SK-N-SH (cell line): ENCODE measurements around the gene GC. TPM values are rescaled to one million over a fixed set of nuclear protein-coding genes. Genes with fewer than 3 reads are reported as not detected.

Experiments used
- CTCF ChIA-PET: fragments of 300-600, 350-600 bp; formaldehyde crosslinking; extraction: SDS; loops from one replicate; lab custom pipeline; 2021; lab: Yijun Ruan, JAX
- POLR2A ChIA-PET: fragments of 350-600 bp; sonication (Branson Sonifier 250); formaldehyde crosslinking; extraction: SDS; loops from one replicate; lab custom pipeline; 2020; ENCODE audit warnings: antibody characterized with exemption, inconsistent platforms; lab: Yijun Ruan, JAX
- DNase-seq: peaks from one replicate; pipeline ENCODE4 v3.0.0; 2012
- H2AFZ ChIP-seq: fragments of 200-600 bp; sonication (generic); 2 replicates; pipeline ENCODE4 v1.8.1; 2016; ENCODE audit warnings: antibody characterized with exemption, mild to moderate bottlenecking, low read depth
- H3F3A ChIP-seq: fragments of 200-600 bp; sonication (generic); replicated peaks from 2 replicates; pipeline ENCODE3; 2016; ENCODE audit warnings: antibody characterized with exemption, mild to moderate bottlenecking; ENCODE audit not compliant: insufficient read depth
- H3K27ac ChIP-seq, 2 experiments: fragments of 200-500 bp in 1 of 2; fragments of 200-600 bp in 1 of 2; sonication (Bioruptor generic) in 1 of 2; sonication (generic), shearing (Covaris generic) in 1 of 2; 2 replicates each; pipeline versions ENCODE4 v1.5.1 to v1.6.1; 2014 to 2016; ENCODE audit warnings: low read depth in 2 of 2, inconsistent platforms in 1 of 2, low read length in 1 of 2, mild to moderate bottlenecking in 1 of 2, mixed read lengths in 1 of 2
- H3K27me3 ChIP-seq: fragments of 200-600 bp; sonication (generic), shearing (Covaris generic); 2 replicates; pipeline ENCODE4 v1.6.1; 2016; ENCODE audit warnings: mixed run types; ENCODE audit not compliant: insufficient read depth
- H3K36me3 ChIP-seq, 2 experiments: fragments of 200-500 bp in 1 of 2; fragments of 200-600 bp in 1 of 2; sonication (Bioruptor generic) in 1 of 2; sonication (generic) in 1 of 2; replicated peaks in 1 of 2; 2 replicates each; pipeline versions ENCODE3 to v1.5.1; 2014 to 2016; ENCODE audit warnings: low read length in 1 of 2, mild to moderate bottlenecking in 1 of 2; ENCODE audit not compliant: insufficient read depth in 2 of 2, control insufficient read depth in 1 of 2
- H3K4me1 ChIP-seq, 2 experiments: fragments of 200-500 bp in 1 of 2; fragments of 200-600 bp in 1 of 2; sonication (Bioruptor generic) in 1 of 2; sonication (generic), shearing (Covaris generic) in 1 of 2; 2 replicates each; pipeline versions ENCODE4 v1.5.1 to v1.6.1; 2014 to 2016; ENCODE audit warnings: low read depth in 1 of 2, low read length in 1 of 2, mixed run types in 1 of 2; ENCODE audit not compliant: insufficient read depth in 2 of 2, control insufficient read depth in 1 of 2
- H3K4me2 ChIP-seq: fragments of 200-600 bp; sonication (generic), shearing (Covaris generic); 2 replicates; pipeline ENCODE4 v1.6.1; 2017; ENCODE audit warnings: mixed run types
- H3K4me3 ChIP-seq, 2 experiments: fragments of 200-500 bp in 1 of 2; fragments of 200-600 bp in 1 of 2; sonication (Bioruptor generic) in 1 of 2; sonication (generic), shearing (Covaris generic) in 1 of 2; 2 replicates each; pipeline versions ENCODE4 v1.5.1 to v1.8.1; 2014 to 2016; ENCODE audit warnings: low read depth in 2 of 2, inconsistent platforms in 1 of 2, low read length in 1 of 2, mild to moderate bottlenecking in 1 of 2, mixed read lengths in 1 of 2, moderate library complexity in 1 of 2
- H3K79me2 ChIP-seq: fragments of 200-600 bp; sonication (generic); 2 replicates; pipeline ENCODE4 v1.8.1; 2017; ENCODE audit warnings: mild to moderate bottlenecking; ENCODE audit not compliant: insufficient read depth
- H3K9ac ChIP-seq: fragments of 200-600 bp; sonication (generic); 2 replicates; pipeline ENCODE4 v1.6.1; 2017; ENCODE audit warnings: mixed run types
- H3K9me2 ChIP-seq: fragments of 200-600 bp; sonication (generic); 2 replicates; pipeline ENCODE4 v1.6.1; 2017; ENCODE audit warnings: mixed run types
- H3K9me3 ChIP-seq: fragments of 200-600 bp; sonication (generic); 2 replicates; pipeline ENCODE4 v1.6.1; 2017; ENCODE audit warnings: mixed run types, mild to moderate bottlenecking, moderate library complexity
- H4K20me1 ChIP-seq: fragments of 200-600 bp; sonication (generic); 2 replicates; pipeline ENCODE4 v1.6.1; 2017; ENCODE audit warnings: mild to moderate bottlenecking, mixed run types; ENCODE audit not compliant: insufficient read depth
- CHD2 ChIP-seq: fragments of 150-350 bp; IDR thresholded peaks from 2 replicates; pipeline ENCODE4 v1.6.1; 2018; ENCODE audit warnings: low read length; ENCODE audit not compliant: partially characterized antibody
- EP300 ChIP-seq, 2 experiments: IDR thresholded peaks; 2 replicates each; pipeline versions ENCODE4 v1.4.0 to v1.6.1; 2012; ENCODE audit warnings: borderline replicate concordance in 1 of 2, low read depth in 1 of 2, low read length in 1 of 2
- EZH2phosphoT487 ChIP-seq: fragments of 200-600 bp; sonication (generic); IDR thresholded peaks from 2 replicates; pipeline ENCODE4 v1.6.1; 2017; ENCODE audit warnings: low read depth, mixed run types, mild to moderate bottlenecking, antibody characterized with exemption, moderate library complexity, borderline replicate concordance
- FOSL2 ChIP-seq: IDR thresholded peaks from 2 replicates; pipeline ENCODE4 v1.4.0; 2012; ENCODE audit warnings: low read depth, mild to moderate bottlenecking, moderate library complexity, borderline replicate concordance
- FOXJ3 ChIP-seq: sonication (generic); formaldehyde crosslinking; IDR thresholded peaks from 2 replicates; pipeline ENCODE4 v1.5.1; 2020; ENCODE audit warnings: mild to moderate bottlenecking, missing genetic modification reagents
- GABPA ChIP-seq: IDR thresholded peaks from 2 replicates; pipeline ENCODE4 v1.4.0; 2012; ENCODE audit warnings: low read depth, mild to moderate bottlenecking
- JUND ChIP-seq: IDR thresholded peaks from 2 replicates; pipeline ENCODE4 v1.4.0; 2012
- MXI1 ChIP-seq: IDR thresholded peaks from 2 replicates; pipeline ENCODE4 v1.6.1; 2012; ENCODE audit warnings: mild to moderate bottlenecking, low read depth, low read length, improper control_type of control experiment
- NFIC ChIP-seq: IDR thresholded peaks from 2 replicates; pipeline ENCODE4 v1.4.0; 2012; ENCODE audit warnings: borderline replicate concordance
- NRF1 ChIP-seq: IDR thresholded peaks from 2 replicates; pipeline ENCODE4 v1.6.1; 2012; ENCODE audit warnings: low read depth, mild to moderate bottlenecking, low read length
- RFX5 ChIP-seq: IDR thresholded peaks from 2 replicates; pipeline ENCODE4 v1.6.1; 2012; ENCODE audit warnings: mild to moderate bottlenecking, improper control_type of control experiment, low read length
- RXRA ChIP-seq: IDR thresholded peaks from 2 replicates; pipeline ENCODE4 v1.4.0; 2012; ENCODE audit warnings: low read depth, mild to moderate bottlenecking, borderline replicate concordance
- TCF12 ChIP-seq: IDR thresholded peaks from 2 replicates; pipeline ENCODE4 v1.4.0; 2012
- YY1 ChIP-seq: IDR thresholded peaks from 2 replicates; pipeline ENCODE4 v1.4.0; 2012; ENCODE audit warnings: low read depth, mild to moderate bottlenecking
- WGBS: methylation state at CpG from one replicate; pipeline ENCODE4 v1.1.6; 2017; ENCODE audit warnings: low lambda C conversion rate; 5-methylcytosine and 5-hydroxymethylcytosine counted together
- polyA plus RNA-seq, 3 experiments: library from polyadenylated mRNA; depleted of rRNA; stranded (reverse); fragments of >200 nt; gene quantifications; 2 replicates each; pipeline ENCODE4 v1.2.3, GENCODE V29; 2012
- TF ChIP-seq, protein P1 (sequence below): IDR thresholded peaks from 2 replicates; pipeline ENCODE4 v1.4.0; 2012; ENCODE audit warnings: low read depth, borderline replicate concordance
- TF ChIP-seq, protein P2 (sequence below): fragments of 150-350 bp; IDR thresholded peaks from 2 replicates; pipeline ENCODE4 v1.6.1; 2016; ENCODE audit warnings: mild to moderate bottlenecking, low read depth, low read length
- TF ChIP-seq, protein P3 (sequence below): fragments of 200-600 bp; sonication (generic); IDR thresholded peaks from 2 replicates; pipeline ENCODE4 v1.6.1; 2017; ENCODE audit warnings: antibody characterized with exemption, mild to moderate bottlenecking, moderate library complexity
- TF ChIP-seq, protein P4 (sequence below): IDR thresholded peaks from 2 replicates; pipeline ENCODE4 v1.6.1; 2012; ENCODE audit warnings: mild to moderate bottlenecking, low read depth, low read length, moderate library complexity
- TF ChIP-seq, protein P5 (sequence below): IDR thresholded peaks from 2 replicates; pipeline ENCODE4 v1.4.0; 2012; ENCODE audit warnings: low read depth
- TF ChIP-seq, protein P6 (sequence below): IDR thresholded peaks from 2 replicates; pipeline ENCODE4 v1.4.0; 2012; ENCODE audit warnings: low read depth, borderline replicate concordance

The GC gene
- polyA plus RNA-seq, 1 of the 3 experiments (the other 2 are of a cell fraction) = not detected

DNA sequence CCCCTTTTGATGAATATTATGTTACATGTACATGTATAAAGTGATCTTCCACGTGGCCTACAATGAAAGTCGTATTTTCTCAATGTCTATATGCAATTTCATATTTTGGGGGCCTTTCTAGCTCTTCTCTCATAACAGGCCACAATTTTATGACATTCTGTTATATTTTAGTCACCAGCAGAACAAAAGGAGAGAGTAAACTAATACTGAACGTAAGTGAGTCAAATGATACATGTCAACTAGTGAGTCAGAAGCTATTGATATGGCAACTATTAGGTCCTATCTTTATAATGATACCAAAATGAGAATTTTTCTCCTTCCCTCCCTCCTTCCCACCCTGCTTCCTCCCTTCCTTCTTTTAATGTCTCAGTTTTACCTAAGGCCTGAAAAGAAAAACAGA, 14.4 kb downstream of the GC start:
- 0 out of 2 replicates have a peak, but pooled peaks cover 6% of the 10 kb centered on the region for H3K27me3 ChIP-seq

DNA sequence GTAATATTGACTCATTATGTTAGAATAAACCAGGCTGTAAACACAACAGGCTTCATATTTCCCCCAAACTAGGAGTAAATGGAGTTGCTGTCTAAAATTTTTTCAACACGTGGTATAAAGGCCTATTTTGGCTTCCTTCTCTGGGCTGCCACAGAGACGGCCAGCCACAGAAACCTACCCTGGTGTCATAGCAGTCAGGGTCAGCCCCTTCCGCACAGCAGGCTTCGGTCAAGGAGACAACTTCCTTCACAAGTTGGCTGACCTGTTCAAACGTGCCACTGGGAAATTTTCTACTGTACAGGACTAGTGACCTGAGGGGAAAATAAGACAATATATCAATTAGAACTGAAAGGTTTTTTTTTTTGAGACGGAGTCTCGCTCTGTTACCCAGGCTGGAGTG, 15.8 kb downstream of the GC start:
- no peak overlapping the region for H2AFZ ChIP-seq
- no peak for DNase-seq
- no peaks in the 10 kb centered on the region for H4K20me1 ChIP-seq
- H3K79me2 ChIP-seq = no peaks in the 10 kb centered on the region
- no peaks in the 10 kb centered on the region for H3K9me2 ChIP-seq
- no peak overlapping the region for H3K27ac ChIP-seq
- 17% methylated on average over 7 of the region's 7 CpGs for WGBS
- no peaks in the 10 kb centered on the region for H3K4me1 ChIP-seq
- no peak overlapping the region for H3K9ac ChIP-seq
- no peak overlapping the region for H3K4me2 ChIP-seq
- ChIA-PET CTCF (no interaction called here), POLR2A (no interaction called here)
- no peaks in the 10 kb centered on the region for H3K36me3 ChIP-seq
- H3K9me3 ChIP-seq = no peaks in the 10 kb centered on the region
- H3K27me3 ChIP-seq = 0 out of 2 replicates have a peak, but pooled peaks cover 6% of the 10 kb centered on the region
- H3K4me3 ChIP-seq = no peak overlapping the region
- H3F3A ChIP-seq = no peaks in the 10 kb centered on the region
- TF ChIP-seq, protein P1, sequence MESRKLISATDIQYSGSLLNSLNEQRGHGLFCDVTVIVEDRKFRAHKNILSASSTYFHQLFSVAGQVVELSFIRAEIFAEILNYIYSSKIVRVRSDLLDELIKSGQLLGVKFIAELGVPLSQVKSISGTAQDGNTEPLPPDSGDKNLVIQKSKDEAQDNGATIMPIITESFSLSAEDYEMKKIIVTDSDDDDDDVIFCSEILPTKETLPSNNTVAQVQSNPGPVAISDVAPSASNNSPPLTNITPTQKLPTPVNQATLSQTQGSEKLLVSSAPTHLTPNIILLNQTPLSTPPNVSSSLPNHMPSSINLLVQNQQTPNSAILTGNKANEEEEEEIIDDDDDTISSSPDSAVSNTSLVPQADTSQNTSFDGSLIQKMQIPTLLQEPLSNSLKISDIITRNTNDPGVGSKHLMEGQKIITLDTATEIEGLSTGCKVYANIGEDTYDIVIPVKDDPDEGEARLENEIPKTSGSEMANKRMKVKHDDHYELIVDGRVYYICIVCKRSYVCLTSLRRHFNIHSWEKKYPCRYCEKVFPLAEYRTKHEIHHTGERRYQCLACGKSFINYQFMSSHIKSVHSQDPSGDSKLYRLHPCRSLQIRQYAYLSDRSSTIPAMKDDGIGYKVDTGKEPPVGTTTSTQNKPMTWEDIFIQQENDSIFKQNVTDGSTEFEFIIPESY = no peak
- TF ChIP-seq RXRA (no peak), MXI1 (no peak), GABPA (no peak), RFX5 (no peak), FOSL2 (no peak), JUND (no peak), FOXJ3 (no peak), NRF1 (no peak), NFIC (no peak)
- TF ChIP-seq, protein P2, sequence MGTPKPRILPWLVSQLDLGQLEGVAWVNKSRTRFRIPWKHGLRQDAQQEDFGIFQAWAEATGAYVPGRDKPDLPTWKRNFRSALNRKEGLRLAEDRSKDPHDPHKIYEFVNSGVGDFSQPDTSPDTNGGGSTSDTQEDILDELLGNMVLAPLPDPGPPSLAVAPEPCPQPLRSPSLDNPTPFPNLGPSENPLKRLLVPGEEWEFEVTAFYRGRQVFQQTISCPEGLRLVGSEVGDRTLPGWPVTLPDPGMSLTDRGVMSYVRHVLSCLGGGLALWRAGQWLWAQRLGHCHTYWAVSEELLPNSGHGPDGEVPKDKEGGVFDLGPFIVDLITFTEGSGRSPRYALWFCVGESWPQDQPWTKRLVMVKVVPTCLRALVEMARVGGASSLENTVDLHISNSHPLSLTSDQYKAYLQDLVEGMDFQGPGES = no peak
- TF ChIP-seq, protein P3, sequence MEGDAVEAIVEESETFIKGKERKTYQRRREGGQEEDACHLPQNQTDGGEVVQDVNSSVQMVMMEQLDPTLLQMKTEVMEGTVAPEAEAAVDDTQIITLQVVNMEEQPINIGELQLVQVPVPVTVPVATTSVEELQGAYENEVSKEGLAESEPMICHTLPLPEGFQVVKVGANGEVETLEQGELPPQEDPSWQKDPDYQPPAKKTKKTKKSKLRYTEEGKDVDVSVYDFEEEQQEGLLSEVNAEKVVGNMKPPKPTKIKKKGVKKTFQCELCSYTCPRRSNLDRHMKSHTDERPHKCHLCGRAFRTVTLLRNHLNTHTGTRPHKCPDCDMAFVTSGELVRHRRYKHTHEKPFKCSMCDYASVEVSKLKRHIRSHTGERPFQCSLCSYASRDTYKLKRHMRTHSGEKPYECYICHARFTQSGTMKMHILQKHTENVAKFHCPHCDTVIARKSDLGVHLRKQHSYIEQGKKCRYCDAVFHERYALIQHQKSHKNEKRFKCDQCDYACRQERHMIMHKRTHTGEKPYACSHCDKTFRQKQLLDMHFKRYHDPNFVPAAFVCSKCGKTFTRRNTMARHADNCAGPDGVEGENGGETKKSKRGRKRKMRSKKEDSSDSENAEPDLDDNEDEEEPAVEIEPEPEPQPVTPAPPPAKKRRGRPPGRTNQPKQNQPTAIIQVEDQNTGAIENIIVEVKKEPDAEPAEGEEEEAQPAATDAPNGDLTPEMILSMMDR = no peak
- TF ChIP-seq, protein P4, sequence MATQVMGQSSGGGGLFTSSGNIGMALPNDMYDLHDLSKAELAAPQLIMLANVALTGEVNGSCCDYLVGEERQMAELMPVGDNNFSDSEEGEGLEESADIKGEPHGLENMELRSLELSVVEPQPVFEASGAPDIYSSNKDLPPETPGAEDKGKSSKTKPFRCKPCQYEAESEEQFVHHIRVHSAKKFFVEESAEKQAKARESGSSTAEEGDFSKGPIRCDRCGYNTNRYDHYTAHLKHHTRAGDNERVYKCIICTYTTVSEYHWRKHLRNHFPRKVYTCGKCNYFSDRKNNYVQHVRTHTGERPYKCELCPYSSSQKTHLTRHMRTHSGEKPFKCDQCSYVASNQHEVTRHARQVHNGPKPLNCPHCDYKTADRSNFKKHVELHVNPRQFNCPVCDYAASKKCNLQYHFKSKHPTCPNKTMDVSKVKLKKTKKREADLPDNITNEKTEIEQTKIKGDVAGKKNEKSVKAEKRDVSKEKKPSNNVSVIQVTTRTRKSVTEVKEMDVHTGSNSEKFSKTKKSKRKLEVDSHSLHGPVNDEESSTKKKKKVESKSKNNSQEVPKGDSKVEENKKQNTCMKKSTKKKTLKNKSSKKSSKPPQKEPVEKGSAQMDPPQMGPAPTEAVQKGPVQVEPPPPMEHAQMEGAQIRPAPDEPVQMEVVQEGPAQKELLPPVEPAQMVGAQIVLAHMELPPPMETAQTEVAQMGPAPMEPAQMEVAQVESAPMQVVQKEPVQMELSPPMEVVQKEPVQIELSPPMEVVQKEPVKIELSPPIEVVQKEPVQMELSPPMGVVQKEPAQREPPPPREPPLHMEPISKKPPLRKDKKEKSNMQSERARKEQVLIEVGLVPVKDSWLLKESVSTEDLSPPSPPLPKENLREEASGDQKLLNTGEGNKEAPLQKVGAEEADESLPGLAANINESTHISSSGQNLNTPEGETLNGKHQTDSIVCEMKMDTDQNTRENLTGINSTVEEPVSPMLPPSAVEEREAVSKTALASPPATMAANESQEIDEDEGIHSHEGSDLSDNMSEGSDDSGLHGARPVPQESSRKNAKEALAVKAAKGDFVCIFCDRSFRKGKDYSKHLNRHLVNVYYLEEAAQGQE = no peak
- TF ChIP-seq, protein P5, sequence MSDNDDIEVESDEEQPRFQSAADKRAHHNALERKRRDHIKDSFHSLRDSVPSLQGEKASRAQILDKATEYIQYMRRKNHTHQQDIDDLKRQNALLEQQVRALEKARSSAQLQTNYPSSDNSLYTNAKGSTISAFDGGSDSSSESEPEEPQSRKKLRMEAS = no peak

More for the DNA sequence above, 14.4 kb downstream of the GC start:
- 1% methylated on average over 3 of the region's 3 CpGs for WGBS
- Histone ChIP-seq H3K4me3 (no peak overlapping the region), H3K79me2 (no peaks in the 10 kb centered on the region), H3K4me2 (no peak overlapping the region; the same call in 1 of the 2 replicates), H3K9me2 (no peaks in the 10 kb centered on the region), H2AFZ (no peak overlapping the region), H3F3A (no peaks in the 10 kb centered on the region), H3K9me3 (no peaks in the 10 kb centered on the region), H3K4me1 (no peaks in the 10 kb centered on the region), H4K20me1 (no peaks in the 10 kb centered on the region), H3K9ac (no peak overlapping the region), H3K36me3 (no peaks in the 10 kb centered on the region), H3K27ac (no peak overlapping the region)
- no peak for TF ChIP-seq FOXJ3
- no peak for TF ChIP-seq EZH2phosphoT487
- TF ChIP-seq, protein P6, sequence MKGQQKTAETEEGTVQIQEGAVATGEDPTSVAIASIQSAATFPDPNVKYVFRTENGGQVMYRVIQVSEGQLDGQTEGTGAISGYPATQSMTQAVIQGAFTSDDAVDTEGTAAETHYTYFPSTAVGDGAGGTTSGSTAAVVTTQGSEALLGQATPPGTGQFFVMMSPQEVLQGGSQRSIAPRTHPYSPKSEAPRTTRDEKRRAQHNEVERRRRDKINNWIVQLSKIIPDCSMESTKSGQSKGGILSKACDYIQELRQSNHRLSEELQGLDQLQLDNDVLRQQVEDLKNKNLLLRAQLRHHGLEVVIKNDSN = no peak
- TF ChIP-seq YY1 = no peak
- no peak for TF ChIP-seq TCF12
- no peak for TF ChIP-seq CHD2
- no peak for TF ChIP-seq EP300 (IDR thresholded peaks at IDR 0.05; ENCODE audit: borderline replicate concordance in 1 of 2, low read depth in 1 of 2, low read length in 1 of 2)
- DNase-seq = no peak
- ChIA-PET CTCF (no interaction called here), POLR2A (no interaction called here)
